A549 treated with Hydrocortisone at 1 μM for 4 hours (cell line): ENCODE data around the gene SMC3. TPM values are rescaled to one million over a fixed set of nuclear protein-coding genes. Genes with fewer than 3 reads are reported as not detected.

Source experiments
- total RNA-seq: library from RNA; stranded (reverse); fragments of 200-300 nt; extraction: Qiagen RNA extraction; gene quantifications from 5 replicates; pipeline ENCODE4 v1.2.3, GENCODE V29; 2022

Gene SMC3
- 37.3 to 68.0 TPM (median 43.7 TPM) in 5 replicates for total RNA-seq

GRCh38 chr10:110567201-110568054 lies at the start of gene SMC3:
TSS of gene SMC3 (plus strand) at chr10:110567695. CDS start at chr10:110567817, 122 bp downstream.

GRCh38 chr10:110643653-110644597 lies 76.4 kb downstream of the SMC3 start, which contains the start of gene RBM20:
TSS of gene RBM20 (plus strand) at chr10:110644336. CDS start at chr10:110644455, 119 bp downstream.

Other genes with a start within 250 kb of the SMC3 start
- 98.8 to 155 TPM (median 145 TPM) in 5 replicates for gene DUSP5, start 69.8 kb upstream of the SMC3 start, total RNA-seq
- 2.6 to 4.3 TPM (median 3.1 TPM) in 5 replicates for gene RBM20, start 76.6 kb downstream of the SMC3 start, total RNA-seq